ENCODE measurements around the gene QRFP.

QRFP gene, protein sequence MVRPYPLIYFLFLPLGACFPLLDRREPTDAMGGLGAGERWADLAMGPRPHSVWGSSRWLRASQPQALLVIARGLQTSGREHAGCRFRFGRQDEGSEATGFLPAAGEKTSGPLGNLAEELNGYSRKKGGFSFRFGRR

GRCh38 chr9:130896233-130897014 is at the start of gene QRFP:
Gene QRFP (minus strand): TSS chr9:130896812. CDS start chr9:130893838, 2,974 bp downstream.
- DNase-seq (ENCODE audit: low read depth): no peak

- no peak for DNase-seq (ENCODE audit: low read depth)
Observed at GRCh38 chr9:130945173-130945572, 48.6 kb upstream of the QRFP start.

DNA sequence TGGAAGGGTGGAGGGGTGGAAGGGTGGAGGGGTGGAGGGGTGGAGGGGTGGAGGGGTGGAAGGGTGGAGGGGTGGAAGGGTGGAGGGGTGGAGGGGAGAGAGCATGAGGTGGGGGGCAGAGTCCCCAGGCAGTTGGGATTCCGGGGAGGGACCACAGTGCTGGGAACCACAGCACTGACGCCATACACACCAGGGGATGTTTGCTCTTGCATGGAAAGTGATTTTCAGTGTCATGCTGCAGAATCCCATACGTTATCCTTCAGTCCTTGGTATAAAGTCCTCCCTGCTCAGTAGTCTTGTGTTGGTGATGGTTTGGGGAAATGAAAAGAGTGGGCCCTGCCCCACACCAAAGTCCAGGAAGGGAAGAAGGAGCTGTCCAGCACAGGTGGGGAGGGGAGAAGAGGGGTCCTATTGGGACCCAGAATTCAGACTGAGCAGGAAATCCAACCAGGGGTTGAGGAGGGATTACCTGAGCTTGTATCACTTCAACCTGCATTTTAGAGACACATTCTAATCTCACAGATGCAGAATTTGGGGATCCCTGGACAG is 48.0 kb upstream of the QRFP start:
- no peak for DNase-seq (ENCODE audit: low read depth)

GRCh38 chr9:130943777-130944176 is 47.2 kb upstream of the QRFP start:
- no peak for DNase-seq (ENCODE audit: low read depth)

- DNase-seq (ENCODE audit: low read depth): no peak
Observed at GRCh38 chr9:130943221-130943620, 46.6 kb upstream of the QRFP start.

GRCh38 chr9:130942679-130943078 is 46.1 kb upstream of the QRFP start:
- no peak for DNase-seq (ENCODE audit: low read depth)

- no peak for DNase-seq (ENCODE audit: low read depth)
Observed at GRCh38 chr9:130942084-130942483, 45.5 kb upstream of the QRFP start.

- no peak for DNase-seq (ENCODE audit: low read depth)
Observed at GRCh38 chr9:130940693-130941576, 44.3 kb upstream of the QRFP start.

GRCh38 chr9:130940027-130940549 is 43.5 kb upstream of the QRFP start:
- DNase-seq (ENCODE audit: low read depth): no peak

GRCh38 chr9:130939405-130940026 is 42.9 kb upstream of the QRFP start:
- DNase-seq (ENCODE audit: low read depth): no peak

DNA sequence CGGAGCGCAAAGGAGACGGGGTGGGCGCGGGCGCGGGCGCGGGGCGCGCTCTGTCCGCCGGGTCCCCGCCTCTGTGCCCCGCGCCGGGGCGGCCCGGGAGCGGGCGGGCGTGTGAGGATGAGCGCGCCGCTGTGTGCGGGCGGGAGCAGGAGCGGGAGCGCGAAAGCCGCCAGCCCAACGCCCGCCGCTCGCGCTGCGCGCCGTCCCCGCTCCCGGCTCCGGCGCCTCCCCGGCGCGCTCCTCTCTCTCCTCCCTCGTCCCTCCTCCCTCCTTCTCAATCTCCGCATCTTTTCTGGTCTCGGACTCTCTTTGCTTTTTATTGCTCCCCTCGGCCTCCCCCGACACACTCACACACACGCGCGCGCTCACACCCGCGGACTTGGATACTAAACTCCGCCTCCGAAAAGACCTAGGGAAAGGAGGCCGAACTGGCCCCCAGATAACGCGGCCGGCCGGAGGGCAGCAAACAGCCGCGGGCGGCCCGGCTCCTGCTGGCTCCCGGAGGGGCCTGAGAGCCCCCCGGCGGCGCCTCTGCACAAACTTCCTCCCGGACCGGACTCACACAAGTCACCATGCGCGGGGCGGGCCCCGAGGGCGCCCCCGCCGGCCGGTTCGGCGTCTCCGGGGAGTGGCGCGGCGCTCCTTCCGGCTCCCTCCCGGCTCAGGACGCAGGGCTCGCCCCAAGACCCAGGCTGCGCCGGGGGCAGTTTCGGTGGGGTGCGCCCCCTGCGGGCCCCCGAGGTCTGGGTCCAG is 42.2 kb upstream of the QRFP start, which contains the start of gene FIBCD1:
Gene FIBCD1, minus strand, starts transcription at position 596 of the 753 bp plus-strand sequence. CDS start 640 bp downstream, outside the sequence.
- peak; percentile 34 for DNase-seq (ENCODE audit: low read depth)

DNA sequence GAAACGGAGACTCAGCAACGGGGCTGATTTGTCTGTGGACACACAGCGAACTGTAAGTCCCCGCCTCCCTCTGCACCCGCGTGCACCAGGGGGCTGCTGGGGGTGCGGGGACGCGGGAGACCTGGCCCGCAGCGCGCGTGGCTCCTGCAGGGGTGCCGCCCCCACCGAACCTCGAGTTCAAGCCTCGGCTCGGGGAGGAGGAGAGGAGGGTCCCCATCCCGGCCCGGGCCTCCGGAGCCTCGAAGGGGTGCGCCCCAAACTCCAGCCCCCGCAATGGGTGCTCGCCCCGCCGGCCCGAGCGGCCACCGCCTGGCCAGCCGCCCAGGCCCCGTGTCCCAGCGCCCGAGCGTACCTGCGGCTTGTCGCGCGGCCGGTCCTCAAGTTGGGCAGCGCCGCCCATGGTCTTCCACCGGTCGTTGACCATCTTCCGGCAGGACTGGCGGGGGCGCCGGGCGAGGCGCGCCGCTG is 41.6 kb upstream of the QRFP start:
- DNase-seq (ENCODE audit: low read depth): no peak

- no peak for DNase-seq (ENCODE audit: low read depth)
Observed at GRCh38 chr9:130937146-130938076, 40.8 kb upstream of the QRFP start.

DNA sequence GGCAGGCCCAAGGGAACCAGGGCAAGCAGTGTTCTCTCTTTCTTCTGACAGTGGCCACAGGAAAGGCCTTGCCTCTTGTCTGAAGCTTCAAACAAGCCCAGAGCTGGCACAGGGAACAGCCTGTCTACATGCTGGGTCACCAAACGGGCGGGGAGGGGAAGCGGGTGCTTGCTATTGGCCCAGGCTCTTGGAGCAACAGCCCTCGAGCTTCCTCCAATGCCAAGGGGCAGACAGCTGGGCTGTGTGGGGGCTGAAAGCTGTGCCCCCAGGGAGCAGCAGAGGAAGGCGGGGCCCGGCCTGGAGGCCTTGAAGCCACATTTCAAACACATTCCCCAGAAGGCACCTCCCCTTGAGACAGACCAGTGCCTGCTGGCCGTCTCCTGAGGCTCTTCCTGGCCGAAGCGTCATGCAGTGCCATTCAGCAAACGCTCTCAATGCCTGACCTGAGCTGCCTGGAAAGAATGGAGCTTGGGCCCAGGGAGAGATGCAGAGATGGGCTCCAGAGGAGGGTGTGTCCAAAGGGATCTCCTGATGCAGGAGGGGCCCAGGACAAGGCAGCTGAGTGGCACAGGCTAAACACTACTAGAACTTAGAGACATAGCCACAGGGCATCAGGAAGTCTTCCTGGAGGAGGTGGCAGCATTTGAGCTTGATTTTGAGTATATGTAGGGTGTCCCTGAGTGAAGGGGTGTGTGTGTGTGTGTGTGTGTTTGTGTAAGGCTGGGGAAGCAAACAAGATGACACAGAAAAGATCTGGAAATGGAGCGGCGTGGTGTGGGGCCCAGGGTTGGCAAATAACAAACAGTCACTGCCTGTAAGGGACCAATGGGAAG is 39.9 kb upstream of the QRFP start:
- no peak for DNase-seq (ENCODE audit: low read depth)

- no peak for DNase-seq (ENCODE audit: low read depth)
Observed at GRCh38 chr9:130935648-130936271, 39.1 kb upstream of the QRFP start.

- DNase-seq (ENCODE audit: low read depth): no peak
Observed at GRCh38 chr9:130934702-130935647, 38.4 kb upstream of the QRFP start.

DNA sequence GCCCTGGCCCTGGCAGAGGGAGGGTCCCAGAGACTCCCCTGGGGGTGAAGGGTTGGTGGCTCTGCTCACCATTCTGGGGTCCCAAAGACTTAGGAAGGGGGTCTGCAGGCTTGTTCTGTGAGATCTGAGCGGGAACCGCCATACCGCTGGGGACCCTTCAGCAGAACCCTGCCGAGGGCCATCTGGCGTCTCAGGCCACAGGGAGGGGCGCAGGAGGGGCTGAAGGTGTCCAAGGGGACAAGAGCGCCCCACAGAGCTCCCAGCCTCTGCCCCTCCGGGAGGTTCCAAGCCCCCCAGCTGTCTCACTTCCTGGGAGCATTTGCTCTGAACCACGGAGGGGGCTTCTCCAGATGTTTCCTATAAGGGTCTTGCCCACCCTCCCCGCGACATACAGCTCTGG is 37.6 kb upstream of the QRFP start:
- DNase-seq (ENCODE audit: low read depth): no peak

Data from CMK (cell line).